GM12873 (cell line): ENCODE data around the gene NFX1.

Source experiments
- TF ChIP-seq, protein P1 (sequence below): IDR thresholded peaks from 2 replicates; pipeline ENCODE4 v1.5.1; 2012; ENCODE audit warnings: low read depth, mild to moderate bottlenecking, moderate library complexity, low read length, control low read depth; ENCODE audit not compliant: insufficient read depth; ENCODE audit errors: missing control alignments

The NFX1 gene

DNA sequence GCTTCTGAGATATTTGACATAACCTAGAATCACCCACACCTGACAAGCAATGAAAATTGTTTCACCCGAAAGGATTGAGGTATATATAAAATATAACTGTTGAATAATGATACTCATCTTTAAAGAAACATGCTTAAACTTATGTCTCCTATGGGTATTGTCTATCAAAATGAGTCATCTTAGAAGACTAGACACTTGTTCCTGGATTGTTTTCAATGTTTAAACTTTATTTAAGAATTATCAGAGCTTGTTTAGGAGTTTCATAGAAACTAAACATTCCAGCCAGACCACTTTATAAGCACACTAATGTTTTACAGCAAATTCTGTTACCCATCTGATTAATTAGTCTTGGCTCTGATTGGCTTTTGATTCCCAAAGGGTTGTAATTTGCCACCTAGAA lies 19.6 kb downstream of the NFX1 start:
- TF ChIP-seq, protein P1, sequence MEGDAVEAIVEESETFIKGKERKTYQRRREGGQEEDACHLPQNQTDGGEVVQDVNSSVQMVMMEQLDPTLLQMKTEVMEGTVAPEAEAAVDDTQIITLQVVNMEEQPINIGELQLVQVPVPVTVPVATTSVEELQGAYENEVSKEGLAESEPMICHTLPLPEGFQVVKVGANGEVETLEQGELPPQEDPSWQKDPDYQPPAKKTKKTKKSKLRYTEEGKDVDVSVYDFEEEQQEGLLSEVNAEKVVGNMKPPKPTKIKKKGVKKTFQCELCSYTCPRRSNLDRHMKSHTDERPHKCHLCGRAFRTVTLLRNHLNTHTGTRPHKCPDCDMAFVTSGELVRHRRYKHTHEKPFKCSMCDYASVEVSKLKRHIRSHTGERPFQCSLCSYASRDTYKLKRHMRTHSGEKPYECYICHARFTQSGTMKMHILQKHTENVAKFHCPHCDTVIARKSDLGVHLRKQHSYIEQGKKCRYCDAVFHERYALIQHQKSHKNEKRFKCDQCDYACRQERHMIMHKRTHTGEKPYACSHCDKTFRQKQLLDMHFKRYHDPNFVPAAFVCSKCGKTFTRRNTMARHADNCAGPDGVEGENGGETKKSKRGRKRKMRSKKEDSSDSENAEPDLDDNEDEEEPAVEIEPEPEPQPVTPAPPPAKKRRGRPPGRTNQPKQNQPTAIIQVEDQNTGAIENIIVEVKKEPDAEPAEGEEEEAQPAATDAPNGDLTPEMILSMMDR, result no peak

DNA sequence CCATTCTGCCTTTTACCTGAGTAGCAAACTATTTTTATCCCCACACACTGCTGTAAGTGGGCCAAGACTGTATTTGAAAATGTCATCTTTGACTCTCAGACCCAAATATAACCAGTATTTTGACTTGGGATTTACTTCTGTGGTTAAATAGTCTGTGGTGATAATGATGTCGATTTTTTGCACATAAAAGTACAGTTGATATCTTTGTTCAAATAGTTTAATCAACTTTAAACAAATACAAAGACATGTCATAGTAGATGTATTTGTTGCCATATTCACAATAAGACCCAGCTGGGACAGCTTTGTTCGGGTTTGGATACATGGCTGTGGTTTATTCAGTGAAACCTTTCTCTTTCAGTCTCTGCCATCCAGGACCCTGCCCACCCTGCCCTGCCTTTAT lies 20.4 kb downstream of the NFX1 start:
- TF ChIP-seq, protein P1, result no peak

DNA sequence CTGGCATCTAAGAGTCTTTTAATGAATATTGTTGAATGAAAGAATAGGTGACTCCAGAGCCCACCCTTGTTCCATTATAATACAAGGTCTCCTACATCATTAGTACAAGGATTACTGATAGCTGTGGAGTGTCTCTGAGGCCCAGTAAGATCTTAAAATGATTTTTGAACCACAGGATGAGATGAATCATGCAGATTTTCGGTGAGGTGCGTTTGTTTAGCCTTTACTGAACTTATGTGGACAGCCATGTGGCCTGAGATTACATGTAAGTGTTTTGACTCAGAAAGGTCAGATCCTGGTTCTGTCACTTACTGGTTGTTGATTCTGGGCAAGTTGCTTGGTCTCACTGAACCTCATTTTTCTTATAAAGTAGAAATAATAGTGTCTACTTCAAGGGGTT lies 21.6 kb downstream of the NFX1 start:
- TF ChIP-seq, protein P1, result no peak

DNA sequence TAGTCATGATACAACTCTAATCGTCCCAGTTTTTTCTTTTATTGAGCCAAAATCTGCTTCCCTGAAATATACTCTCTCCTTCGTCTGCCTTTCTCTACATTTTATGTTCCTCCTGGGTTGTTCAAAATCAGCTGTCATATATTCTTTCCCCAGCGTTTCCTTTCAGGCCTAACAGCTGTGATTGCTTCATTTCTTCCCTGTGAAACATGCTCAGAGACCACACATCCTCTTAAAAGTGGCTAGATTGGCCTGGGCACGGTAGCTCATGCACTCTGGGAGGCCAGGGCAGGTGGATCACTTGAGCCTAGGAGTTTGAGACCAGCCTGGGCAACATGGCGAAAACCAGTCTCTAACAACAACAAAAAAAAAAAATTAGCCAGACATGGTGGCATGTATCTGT lies 25.1 kb downstream of the NFX1 start:
- TF ChIP-seq, protein P1, result no peak

DNA sequence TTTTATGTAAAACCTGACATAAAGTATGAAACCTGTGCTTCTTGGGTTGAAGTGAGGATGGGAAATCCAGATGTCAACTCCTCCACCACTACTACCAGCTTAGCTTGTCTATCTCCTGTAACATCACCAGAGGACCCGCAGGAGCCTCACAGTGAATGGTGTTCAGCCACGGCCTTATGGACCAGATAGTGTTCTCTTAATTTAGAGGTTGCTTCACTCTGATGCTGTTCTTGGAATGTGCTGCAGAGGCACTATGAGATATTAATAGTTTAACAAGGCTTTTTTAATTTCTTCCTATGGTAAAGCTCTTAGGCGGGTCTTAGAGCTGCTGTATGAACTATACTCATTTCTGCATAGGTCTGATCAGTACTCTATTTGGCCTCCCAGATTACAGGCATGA lies 27.9 kb downstream of the NFX1 start:
- TF ChIP-seq, protein P1, result no peak

DNA sequence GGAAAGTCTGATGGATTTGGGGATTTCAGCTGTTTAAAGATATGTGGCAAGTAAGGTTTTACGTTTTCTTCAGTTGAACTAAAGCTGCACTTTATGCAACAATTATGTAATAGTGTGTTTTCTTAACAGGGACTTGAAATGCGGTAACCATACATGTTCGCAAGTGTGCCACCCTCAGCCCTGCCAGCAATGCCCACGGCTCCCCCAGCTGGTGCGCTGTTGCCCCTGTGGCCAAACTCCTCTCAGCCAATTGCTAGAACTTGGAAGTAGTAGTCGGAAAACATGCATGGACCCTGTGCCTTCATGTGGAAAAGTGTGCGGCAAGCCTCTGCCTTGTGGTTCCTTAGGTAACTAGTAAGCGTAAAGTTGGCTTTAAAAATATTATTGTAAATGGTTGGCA lies 28.5 kb downstream of the NFX1 start:
- TF ChIP-seq, protein P1, result no peak

DNA sequence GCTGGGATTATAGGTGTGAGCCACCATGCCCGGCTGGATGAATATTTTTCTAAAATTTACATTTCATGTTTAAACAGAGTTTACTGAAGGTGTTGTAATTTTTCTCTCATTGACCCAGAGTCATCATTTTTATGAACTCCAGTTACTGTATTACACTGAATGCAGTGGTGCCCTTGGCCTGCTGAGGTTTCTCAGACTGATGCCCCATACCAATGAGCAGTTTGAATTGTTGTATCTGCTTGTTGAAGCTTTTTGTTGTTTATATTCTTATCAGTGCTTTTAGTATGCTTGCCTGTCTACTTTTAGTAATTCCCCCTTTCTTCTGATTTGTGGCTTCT lies 29.9 kb downstream of the NFX1 start:
- TF ChIP-seq, protein P1, result no peak

DNA sequence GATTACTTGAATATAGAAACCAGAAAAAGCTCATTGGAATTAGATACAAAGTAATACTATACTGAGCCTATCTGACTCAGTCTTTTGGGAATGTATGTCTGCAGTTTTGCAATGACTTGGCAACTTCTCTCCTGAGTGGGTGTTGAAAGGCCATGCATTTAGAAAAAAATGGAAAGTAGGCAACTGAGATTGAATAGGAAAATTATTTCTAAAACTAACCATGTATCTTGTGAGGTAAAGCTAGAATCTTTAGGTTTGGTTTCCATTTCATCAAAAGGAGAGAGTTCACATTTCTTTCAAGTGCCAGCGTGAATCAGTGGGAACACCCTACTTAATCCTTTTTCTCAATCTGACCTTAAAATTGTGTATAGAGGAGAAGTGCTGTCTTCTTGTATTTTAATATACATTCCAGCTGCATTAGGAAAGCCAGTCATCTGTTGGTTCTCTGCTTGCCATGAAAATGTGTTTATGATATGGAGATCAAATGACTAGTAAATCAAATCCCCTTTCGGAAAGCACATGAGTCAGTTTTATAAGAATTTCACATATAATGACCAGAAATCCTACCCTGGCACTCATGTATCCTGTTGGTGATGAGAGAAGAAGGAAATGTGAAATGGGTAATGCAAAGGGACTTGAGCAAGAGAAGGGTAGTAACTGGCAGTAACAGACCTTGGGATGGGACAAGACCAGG lies 30.4 kb downstream of the NFX1 start:
- TF ChIP-seq, protein P1, result no peak
